Panc1 (cell line): ENCODE results near the gene SPATA21.

ENCODE experiments used
- CTCF ChIP-seq: fragments of 450-650 bp; IDR thresholded peaks from 2 replicates; pipeline ENCODE4 v1.5.1; 2017; ENCODE audit warnings: mild to moderate bottlenecking
- POLR2AphosphoS5 ChIP-seq: IDR thresholded peaks from 2 replicates; pipeline ENCODE4 v1.6.1; 2012; ENCODE audit warnings: mild to moderate bottlenecking, low read depth, low read length, moderate library complexity
- TF ChIP-seq, protein P1 (sequence below), 2 experiments: IDR thresholded peaks; 2 replicates each; pipeline ENCODE4 v1.6.1; 2011 to 2012; ENCODE audit warnings: low read depth in 2 of 2, control low read depth in 1 of 2, low read length in 1 of 2, mild to moderate bottlenecking in 1 of 2, moderate library complexity in 1 of 2; ENCODE audit not compliant: insufficient read depth in 1 of 2

- no peak for TF ChIP-seq CTCF
- TF ChIP-seq, protein P1, sequence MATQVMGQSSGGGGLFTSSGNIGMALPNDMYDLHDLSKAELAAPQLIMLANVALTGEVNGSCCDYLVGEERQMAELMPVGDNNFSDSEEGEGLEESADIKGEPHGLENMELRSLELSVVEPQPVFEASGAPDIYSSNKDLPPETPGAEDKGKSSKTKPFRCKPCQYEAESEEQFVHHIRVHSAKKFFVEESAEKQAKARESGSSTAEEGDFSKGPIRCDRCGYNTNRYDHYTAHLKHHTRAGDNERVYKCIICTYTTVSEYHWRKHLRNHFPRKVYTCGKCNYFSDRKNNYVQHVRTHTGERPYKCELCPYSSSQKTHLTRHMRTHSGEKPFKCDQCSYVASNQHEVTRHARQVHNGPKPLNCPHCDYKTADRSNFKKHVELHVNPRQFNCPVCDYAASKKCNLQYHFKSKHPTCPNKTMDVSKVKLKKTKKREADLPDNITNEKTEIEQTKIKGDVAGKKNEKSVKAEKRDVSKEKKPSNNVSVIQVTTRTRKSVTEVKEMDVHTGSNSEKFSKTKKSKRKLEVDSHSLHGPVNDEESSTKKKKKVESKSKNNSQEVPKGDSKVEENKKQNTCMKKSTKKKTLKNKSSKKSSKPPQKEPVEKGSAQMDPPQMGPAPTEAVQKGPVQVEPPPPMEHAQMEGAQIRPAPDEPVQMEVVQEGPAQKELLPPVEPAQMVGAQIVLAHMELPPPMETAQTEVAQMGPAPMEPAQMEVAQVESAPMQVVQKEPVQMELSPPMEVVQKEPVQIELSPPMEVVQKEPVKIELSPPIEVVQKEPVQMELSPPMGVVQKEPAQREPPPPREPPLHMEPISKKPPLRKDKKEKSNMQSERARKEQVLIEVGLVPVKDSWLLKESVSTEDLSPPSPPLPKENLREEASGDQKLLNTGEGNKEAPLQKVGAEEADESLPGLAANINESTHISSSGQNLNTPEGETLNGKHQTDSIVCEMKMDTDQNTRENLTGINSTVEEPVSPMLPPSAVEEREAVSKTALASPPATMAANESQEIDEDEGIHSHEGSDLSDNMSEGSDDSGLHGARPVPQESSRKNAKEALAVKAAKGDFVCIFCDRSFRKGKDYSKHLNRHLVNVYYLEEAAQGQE (IDR thresholded peaks at IDR 0.05; ENCODE audit: insufficient read depth in 1 of 2, low read depth in 2 of 2, low read length in 1 of 2) = no peak
- TF ChIP-seq POLR2AphosphoS5 = no peak
Measured at GRCh38 chr1:16356867-16357266, 80.4 kb downstream of the SPATA21 start.
